Neural cell (in vitro differentiated cells): ENCODE results near the gene GPR146.

Experiments
- EP300 ChIP-seq: fragments of 450-650 bp; conservative IDR thresholded peaks from 2 replicates; pipeline ENCODE4 v1.6.1; 2014; ENCODE audit warnings: antibody characterized with exemption, mild to moderate bottlenecking, moderate library complexity; ENCODE audit not compliant: poor library complexity, severe bottlenecking
- EZH2 ChIP-seq: fragments of 200-600, 300-800 bp; shearing (Covaris generic), sonication (generic); IDR thresholded peaks from 2 replicates; pipeline ENCODE4 v1.6.1; 2014; ENCODE audit warnings: antibody characterized with exemption, low read length, borderline replicate concordance, mild to moderate bottlenecking; ENCODE audit not compliant: insufficient read depth, poor library complexity, severe bottlenecking
- POLR2AphosphoS5 ChIP-seq: IDR thresholded peaks from 2 replicates; pipeline ENCODE4 v1.6.1; 2012
- TAF1 ChIP-seq: IDR thresholded peaks from 2 replicates; pipeline ENCODE4 v1.6.1; 2012; ENCODE audit warnings: low read depth
- TF ChIP-seq, protein P1 (sequence below): fragments of 450-650 bp; IDR thresholded peaks from 2 replicates; pipeline ENCODE4 v1.5.1; 2014; ENCODE audit warnings: antibody characterized with exemption, mild to moderate bottlenecking, moderate library complexity; ENCODE audit not compliant: poor library complexity, severe bottlenecking

GRCh38 chr7:1049006-1049741 lies 4.8 kb downstream of the GPR146 start:
- TF ChIP-seq, protein P1, sequence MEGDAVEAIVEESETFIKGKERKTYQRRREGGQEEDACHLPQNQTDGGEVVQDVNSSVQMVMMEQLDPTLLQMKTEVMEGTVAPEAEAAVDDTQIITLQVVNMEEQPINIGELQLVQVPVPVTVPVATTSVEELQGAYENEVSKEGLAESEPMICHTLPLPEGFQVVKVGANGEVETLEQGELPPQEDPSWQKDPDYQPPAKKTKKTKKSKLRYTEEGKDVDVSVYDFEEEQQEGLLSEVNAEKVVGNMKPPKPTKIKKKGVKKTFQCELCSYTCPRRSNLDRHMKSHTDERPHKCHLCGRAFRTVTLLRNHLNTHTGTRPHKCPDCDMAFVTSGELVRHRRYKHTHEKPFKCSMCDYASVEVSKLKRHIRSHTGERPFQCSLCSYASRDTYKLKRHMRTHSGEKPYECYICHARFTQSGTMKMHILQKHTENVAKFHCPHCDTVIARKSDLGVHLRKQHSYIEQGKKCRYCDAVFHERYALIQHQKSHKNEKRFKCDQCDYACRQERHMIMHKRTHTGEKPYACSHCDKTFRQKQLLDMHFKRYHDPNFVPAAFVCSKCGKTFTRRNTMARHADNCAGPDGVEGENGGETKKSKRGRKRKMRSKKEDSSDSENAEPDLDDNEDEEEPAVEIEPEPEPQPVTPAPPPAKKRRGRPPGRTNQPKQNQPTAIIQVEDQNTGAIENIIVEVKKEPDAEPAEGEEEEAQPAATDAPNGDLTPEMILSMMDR: no peak
- TF ChIP-seq POLR2AphosphoS5: no peak
- no peak for TF ChIP-seq EZH2
- no peak for TF ChIP-seq TAF1
- no peak for TF ChIP-seq EP300
